IMR-90 (cell line): Measurements from ENCODE around the gene ZDHHC14.

Experiments
- FOS ChIP-seq: fragments of 150-350 bp; IDR thresholded peaks from 2 replicates; pipeline ENCODE4 v1.6.1; 2016; ENCODE audit warnings: low read depth, low read length
- MAFK ChIP-seq: IDR thresholded peaks from 2 replicates; pipeline ENCODE4 v1.6.1; 2012; ENCODE audit warnings: low read depth, low read length, improper control_type of control experiment
- MXI1 ChIP-seq: IDR thresholded peaks from 2 replicates; pipeline ENCODE4 v1.6.1; 2012; ENCODE audit warnings: low read depth, mild to moderate bottlenecking, low read length, moderate library complexity, borderline replicate concordance
- TF ChIP-seq, protein P1 (sequence below): conservative IDR thresholded peaks from 2 replicates; pipeline ENCODE4 v1.5.1; 2012; ENCODE audit warnings: mild to moderate bottlenecking, low read depth, low read length, improper control_type of control experiment
- TF ChIP-seq, protein P2 (sequence below): fragments of 150-350 bp; IDR thresholded peaks from 2 replicates; pipeline ENCODE4 v1.6.1; 2017; ENCODE audit warnings: mild to moderate bottlenecking, antibody characterized with exemption, low read length, low read depth

DNA sequence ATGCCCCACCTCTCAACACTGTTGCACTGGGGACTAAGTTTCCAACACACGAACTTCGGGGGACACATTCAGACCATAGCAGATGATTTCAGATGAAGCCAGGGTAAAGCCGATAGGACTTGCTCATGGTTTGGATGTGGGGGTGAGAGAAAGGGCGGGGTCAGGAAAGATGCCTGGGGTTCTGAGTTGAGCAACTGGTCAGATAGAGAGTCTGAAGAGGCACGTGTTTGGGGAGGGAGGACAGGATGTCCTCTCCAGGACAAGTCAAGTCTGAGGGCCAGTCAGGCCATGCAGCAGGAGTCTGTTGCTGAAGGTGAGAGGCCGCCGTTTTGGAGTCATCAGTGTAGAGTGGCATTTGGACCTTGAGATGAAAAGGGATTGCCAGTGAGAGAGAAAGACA is 244.1 kb downstream of the ZDHHC14 start:
- no peak for TF ChIP-seq MXI1
- no peak for TF ChIP-seq FOS
- TF ChIP-seq, protein P1, sequence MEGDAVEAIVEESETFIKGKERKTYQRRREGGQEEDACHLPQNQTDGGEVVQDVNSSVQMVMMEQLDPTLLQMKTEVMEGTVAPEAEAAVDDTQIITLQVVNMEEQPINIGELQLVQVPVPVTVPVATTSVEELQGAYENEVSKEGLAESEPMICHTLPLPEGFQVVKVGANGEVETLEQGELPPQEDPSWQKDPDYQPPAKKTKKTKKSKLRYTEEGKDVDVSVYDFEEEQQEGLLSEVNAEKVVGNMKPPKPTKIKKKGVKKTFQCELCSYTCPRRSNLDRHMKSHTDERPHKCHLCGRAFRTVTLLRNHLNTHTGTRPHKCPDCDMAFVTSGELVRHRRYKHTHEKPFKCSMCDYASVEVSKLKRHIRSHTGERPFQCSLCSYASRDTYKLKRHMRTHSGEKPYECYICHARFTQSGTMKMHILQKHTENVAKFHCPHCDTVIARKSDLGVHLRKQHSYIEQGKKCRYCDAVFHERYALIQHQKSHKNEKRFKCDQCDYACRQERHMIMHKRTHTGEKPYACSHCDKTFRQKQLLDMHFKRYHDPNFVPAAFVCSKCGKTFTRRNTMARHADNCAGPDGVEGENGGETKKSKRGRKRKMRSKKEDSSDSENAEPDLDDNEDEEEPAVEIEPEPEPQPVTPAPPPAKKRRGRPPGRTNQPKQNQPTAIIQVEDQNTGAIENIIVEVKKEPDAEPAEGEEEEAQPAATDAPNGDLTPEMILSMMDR: no peak
- TF ChIP-seq, protein P2, sequence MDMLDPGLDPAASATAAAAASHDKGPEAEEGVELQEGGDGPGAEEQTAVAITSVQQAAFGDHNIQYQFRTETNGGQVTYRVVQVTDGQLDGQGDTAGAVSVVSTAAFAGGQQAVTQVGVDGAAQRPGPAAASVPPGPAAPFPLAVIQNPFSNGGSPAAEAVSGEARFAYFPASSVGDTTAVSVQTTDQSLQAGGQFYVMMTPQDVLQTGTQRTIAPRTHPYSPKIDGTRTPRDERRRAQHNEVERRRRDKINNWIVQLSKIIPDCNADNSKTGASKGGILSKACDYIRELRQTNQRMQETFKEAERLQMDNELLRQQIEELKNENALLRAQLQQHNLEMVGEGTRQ: no peak
- TF ChIP-seq MAFK: no peak
